HG03460 (cell line): ENCODE measurements around the gene LHPP.

Experiments used
- ATAC-seq: cut with Tn5 transposase; IDR thresholded peaks from one replicate; pipeline ENCODE4 v1.9.1; 2021; ENCODE audit not compliant: unreplicated experiment

LHPP gene

DNA sequence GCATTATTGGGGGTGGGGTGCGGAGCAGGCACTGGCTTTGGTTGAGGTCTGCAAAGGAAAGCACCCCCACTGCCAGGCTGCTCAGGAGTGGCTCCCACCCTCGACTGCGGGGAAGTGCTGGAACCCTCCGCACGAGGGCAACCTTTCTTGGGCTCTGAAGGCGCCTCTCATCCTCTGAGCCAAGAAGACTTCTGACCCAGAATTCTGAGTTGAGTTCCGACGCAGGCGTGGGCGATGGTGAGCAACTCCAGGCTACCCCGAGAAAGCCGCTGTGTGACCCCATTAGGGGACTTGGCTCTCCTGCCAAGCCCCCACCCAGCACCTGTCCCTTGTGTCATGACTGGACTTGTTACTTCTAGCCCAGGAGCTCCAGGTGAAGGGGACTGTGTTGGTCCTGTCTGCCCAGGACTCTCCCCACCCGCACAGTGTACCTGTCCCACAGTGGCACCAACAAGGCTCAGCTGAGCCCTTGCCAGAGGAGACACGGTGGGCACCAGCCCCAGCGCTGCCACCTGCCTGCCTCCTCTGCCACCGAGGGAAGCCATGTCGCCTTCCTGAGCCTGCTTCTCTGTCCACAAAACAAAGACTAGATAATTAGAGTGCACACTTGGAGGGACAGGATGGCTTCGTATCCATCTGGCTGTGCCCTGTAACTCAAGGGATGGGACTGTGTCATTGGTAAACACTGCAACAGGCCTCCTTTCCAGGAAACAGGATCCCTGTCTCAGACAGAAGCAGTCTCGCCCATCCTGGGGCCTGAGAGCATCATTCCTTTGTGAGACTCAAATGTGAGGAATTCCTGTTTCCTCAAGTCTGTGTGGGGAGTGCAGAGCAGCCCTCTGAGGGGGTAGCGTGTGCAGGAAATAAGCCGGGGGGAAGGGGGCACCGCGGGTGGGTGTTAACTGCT, 128.8 kb downstream of the LHPP start:
- ATAC-seq = no peak

DNA sequence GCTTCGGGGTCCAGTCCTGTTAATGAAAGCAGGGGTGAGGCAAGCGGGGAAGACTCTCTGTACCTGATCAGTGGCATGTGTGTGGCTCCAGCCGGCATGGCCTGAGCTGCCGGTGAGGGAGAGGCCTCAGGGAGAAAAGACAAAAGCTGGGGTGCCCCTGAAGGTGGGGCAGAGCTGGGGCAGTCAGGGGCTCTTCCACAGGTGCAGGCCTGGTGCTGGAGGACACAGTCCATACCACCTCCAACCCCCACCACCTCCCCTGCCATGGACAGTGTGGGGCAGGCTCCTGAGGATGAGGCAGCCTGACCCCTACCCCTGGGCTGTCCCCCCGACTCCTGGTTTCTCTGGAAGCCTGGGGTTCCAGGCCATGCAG, 129.5 kb downstream of the LHPP start:
- no peak for ATAC-seq

DNA sequence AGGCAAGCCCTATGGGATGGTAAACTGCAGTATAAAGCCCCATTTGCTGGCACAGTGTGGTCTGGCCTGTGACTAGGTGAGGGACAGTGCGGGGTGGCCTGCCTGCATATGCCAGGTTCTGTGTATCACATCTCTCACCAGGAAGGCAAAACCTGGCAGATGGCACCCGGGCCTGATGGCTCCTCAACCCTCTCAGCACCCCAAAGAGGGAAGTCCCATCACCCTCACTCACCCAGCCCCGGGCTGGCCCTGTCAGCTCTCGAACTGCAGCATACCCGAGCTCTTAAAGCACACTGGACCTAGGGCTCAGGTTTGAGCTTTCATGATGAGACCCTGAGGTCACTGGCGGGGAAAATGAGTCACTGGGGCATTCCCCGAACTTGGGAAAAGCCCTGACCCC, 130.5 kb downstream of the LHPP start:
- no peak for ATAC-seq

DNA sequence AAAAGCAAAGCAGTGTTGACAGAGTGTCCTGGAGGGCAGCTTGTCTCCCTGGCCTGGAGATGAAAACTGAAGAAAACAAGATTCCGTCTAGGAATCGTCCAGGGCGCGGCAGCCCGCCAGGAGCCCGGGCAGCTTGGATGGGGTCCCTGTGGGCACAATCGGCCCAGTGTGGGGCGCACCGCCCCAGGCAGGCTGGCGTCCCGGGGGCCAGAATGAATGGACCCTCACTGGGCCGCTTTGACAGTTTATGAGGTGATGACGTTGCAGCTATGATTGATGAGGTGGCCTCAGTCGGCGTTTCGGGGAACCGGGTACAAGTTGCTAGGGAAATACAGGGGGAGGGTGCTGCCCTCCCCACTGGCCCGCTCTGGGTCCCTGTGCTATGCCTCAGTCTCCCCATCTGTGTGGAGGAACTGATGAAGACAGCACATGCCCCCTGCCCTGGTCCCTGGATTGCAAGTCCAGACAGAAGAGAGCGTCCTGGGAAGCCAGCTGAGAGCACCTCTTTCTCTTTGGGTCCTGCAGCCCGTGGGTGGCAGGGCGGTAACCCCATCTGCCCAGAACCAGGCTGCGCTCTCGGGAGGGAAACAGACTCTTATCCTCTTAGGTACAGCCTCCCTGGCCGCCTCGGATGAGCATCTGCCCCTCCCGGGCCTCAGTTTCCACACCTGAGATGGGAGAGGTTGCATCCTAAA, 131.3 kb downstream of the LHPP start:
- ATAC-seq = no peak

DNA sequence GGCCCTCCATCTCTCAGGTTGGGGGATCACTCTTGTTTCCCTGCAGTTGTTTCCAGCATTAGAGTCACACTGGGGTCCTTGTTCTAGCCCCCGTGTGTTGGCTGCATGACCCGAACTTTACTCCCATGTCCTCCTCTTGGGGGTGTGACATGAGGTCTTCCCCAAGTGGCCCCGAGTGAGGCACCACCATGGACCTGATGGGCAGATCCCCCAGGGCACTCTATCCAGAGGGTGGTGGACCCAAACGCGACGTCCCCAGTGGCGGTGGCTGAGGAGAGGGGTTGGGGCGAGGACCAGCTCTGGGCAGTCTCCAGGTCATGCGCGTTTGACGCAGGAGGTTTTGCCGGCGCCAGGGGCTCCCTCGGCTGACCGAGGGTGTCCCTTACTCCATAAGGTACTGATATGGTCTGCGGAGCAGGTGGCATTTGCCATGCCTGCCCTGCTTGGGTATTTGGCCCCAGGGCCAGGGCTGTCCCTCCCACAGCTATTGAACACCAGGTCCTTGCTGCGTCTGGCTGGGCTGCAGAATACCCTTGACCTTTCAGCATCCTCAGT, 131.9 kb downstream of the LHPP start:
- no peak for ATAC-seq

DNA sequence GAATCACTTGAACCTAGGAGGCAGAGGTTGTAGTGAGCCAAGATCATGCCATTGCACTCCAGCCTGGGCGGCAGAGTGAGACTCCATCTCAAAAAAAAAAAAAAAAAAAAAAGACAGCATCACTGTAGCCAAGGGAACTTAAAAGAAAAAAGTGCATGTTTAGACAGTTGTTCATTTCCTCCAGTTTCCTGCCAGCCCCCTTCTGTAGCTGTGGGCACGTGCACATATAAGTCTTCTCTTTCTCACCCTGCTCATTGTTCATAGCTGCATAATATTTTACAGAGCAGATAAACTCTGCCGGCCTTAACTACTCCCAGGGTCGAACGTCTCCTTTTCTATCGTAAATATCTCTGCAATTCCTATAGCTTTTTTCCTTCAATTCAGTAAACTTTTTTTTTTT, 132.6 kb downstream of the LHPP start:
- no peak for ATAC-seq

DNA sequence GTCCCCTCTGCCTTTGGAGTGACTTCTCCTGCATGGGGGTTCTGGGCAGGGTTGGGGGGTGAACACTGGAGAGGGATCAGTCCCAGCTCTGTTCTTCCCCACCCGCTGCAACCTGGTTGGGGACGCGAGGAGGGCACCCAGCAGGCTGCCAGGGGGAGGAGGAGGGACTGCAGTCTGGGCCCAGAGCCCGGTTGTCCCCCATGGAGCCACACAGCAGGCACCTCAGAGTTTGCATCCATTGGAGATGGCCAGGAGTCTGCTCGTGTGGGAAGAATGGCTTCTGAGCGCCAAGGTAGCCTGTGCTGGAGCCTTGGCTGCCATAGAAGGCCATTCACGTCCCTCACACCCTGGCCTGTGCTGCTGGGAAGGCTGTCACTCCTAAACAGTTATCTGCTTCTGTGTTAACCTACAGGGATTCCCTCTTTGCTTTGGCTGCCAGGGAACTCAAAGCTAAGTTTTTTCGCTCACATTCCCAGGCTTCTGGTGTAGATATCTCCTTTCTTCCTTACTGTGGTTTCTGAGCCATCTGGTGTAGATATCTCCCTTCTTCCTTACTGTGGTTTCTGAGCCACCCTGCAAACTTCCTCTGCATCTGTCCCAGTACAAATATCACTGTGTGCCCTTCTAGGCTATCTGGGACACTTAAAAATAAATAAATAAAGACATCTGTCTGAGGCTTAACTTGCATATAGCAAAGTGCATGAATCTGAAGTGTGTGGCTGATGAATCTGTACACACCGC, 133.7 kb downstream of the LHPP start:
- ATAC-seq = no peak

DNA sequence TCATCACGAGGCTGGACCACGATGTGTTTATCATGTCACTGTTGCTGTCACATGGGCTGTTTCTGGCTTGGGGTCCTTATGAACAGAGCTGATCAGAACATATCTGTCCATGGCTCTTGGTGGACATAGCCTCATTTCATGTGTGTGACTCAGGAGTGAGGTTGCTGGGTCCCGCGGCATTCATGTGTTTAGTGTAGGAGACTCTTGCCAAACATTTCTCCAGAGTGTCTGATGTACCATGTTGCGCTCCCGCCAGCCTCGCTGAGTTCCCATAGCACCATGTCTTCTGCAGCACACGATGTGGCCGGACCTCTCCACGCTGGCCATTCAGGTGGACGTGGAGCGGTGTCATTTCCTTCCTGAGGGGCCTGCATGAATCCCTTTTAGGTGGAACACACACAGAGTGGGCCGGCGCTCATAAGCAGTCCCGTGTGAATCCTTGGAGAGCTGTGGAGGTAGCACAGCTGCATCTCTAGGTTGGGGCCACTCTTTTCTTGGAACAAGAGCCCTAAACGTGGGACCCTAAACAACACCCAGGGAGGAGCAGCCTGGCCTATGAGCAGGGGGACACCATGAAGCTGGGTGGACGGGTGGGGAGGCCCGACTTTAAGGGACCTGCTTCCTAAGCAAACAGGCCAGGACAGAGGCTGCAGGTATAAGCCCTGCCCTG, 134.6 kb downstream of the LHPP start:
- no peak for ATAC-seq

DNA sequence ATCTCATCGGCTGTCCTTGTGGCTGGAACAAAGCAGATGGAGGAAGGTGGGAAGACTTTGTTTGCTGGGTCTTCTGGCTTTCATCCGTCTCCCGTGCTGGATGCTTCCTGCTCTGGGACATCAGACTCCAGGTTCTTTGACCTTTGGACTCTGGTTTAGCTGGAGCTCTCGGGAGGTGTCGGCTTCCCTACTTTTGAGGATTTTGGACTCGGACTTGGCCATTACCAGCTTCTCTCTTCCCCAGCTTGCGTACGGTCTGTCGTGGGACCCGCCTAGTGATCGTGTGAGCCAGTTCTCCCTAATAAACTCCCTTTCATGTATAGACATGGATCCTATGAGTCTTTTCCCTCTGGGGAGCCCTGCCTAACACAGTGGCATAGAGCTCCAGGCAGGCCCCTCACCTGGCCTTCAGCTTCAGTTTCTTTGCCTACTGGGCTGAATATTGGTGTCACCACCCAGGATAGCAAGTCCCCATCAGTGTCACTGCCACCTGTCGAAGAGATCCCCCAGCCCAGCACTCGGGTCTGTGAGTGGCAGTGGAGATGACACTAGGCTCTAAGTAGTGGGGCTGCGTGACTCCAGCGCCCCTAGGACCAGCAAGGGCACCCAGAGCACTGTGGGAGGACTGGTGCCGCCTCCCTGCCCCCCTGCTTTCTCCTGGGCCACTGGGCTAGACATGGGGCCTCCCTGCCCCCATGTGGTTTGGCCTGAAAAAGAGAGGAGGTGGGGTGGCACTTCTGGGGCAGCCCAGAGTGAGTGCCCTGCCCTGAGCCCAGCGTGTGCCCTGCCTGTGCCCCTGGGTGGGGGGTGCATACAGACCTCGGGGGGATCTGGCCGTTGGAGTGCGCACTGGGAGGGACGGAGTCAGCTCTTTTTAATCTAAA, 135.6 kb downstream of the LHPP start:
- ATAC-seq = no peak

DNA sequence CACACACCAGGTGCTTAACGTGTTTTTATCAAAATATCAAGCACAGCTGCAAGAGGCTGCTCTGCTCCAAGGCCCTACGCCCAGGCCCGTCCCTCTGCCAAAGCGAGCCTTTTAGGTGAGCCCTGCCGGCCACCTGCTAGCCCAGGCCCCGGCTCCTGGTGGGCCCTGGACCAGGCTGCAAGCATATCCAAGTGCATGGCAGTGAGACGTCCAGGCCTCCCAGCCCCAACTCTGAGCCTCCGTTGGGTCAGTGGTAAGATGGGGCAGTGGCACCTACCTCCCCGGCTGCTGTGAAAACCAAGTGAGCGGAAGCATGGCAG, 136.2 kb downstream of the LHPP start:
- no peak for ATAC-seq

DNA sequence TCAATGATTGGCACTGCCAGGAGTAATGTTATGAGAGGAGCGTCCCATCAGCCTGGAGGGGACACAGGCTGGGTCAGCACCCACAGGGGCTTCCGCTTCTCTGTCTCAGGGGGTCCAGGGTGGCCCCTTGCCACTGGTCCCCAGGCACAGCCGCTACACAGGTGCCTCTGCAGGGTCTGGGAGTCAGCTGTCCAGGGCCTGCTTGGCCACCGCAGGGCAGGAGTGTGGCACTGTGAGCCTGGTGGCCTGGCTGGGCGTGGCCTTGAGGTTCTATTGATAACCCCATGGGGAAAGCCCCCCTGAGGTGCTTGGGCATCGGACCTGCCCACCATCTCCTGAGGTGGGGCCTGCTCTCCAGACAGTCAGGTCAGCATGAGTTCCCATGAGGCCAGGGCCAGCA, 136.6 kb downstream of the LHPP start:
- ATAC-seq = no peak

DNA sequence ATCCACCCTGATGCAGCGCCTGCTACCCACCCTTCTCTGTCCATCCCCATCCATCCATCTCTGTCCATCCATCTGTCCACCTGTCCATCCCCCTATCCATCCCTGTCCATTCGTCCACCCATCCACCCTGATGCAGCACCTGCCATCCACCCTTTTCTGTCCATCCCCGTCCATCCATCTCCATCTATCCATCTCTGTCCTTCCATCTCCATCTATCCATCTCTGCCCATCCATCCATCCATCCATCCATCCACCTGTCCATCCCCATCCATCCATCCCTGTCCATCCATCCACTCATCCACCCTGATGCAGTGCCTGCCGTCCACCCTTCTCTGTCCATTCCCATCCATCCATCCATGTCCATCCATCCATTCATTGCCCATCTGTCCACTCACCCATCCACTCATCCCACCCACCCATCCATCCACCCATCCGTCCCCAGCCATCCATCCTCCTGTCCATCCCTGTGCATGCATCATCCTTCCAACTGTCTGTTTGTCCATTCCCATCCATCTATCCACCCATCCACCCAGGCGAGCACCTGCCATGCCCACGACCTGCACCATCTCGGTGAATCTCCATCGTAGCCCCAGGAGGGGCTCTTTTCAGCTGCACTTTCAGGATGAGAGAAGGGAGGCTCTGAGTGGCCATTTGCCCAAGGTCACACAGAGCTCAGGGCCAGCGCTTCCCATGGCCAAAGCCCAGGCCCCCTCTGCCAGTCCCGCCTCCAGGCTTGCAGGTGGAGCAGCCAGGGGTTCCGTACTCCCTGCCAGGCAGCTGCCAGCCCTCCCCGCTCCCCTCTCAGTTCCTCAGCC, 137.4 kb downstream of the LHPP start:
- ATAC-seq = no peak

DNA sequence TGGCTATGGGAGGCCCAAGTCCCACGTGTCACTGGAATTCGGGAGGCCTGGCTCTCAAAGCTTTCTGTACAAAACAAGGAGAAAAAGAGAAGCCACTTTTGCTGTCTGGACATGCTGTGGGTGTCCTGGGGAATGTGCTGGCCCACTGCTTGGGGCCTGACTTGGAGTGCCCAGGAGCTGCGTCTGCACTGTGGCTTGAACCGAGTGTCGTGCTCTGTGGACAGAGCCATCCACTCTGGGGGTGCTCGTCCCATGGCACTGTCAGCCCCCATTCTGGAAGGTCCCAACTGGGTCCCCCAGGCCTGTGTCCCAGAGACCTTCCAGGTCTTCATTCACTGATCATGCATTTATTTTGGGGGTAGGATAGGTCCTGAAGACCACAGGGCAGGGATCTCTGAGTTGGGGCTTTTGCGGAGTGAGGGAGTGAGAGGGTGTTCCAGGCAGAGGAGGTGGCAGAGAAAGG, 138.0 kb downstream of the LHPP start:
- ATAC-seq = no peak

DNA sequence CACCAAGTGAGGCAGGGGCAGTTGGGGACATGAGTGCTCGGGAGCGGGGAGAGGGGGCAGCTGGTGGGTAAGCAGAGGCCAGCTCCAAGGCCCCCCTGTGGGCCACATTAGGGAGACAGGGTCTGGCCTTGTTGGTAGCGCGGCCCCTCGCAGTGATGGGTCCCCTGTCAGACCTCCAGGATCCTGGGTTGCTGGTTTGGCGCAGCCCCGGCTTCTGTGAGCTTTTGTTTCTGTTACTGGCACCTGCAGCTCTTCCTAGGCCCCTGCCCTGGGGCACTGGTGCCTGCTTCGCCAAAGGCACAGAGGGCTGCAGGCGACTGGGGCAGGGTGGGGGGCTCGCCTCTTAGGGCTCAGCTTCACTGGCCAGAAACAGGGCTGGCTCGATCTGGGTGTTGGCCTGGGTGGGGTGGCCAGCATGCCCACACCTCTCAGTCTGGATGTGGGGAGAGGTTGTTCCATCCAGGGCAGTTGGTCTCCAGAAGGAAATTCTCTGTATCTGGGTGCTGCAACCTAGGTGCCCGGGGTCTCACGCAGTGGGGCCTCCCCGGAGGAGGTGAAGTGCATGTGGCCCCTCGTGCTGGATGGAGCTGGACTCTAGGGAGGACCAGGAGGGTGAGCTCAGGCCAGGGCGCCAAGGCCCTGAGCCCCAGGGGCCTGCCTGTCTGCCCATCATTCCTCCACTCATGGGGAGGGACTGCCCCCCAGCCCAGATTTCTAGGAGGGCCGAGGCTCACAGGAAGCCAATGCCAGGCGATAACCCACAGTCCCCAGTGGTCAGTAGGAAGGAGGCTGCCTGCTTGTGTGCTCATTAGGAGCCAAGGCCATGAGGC, 138.6 kb downstream of the LHPP start:
- ATAC-seq = no peak

DNA sequence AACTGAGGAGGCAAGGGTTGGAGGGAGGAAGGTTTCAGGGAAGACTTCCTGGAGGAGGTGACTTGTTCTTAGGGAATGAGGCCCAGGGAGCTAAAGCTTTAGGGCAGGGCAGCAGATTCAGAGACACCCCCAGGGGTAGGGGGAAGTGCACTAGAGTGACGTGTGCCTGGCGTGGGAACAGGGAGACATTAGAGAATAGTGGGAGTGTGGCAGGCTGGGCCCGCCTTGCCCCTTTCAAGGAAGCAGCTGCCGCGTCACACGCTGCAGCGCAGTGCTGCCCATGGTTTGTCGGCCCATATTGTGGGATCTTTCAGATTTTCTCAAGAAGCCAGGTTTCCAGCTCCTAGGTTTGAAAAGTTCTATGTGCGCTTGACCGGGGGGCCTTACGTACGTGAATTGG, 139.4 kb downstream of the LHPP start:
- no peak for ATAC-seq

DNA sequence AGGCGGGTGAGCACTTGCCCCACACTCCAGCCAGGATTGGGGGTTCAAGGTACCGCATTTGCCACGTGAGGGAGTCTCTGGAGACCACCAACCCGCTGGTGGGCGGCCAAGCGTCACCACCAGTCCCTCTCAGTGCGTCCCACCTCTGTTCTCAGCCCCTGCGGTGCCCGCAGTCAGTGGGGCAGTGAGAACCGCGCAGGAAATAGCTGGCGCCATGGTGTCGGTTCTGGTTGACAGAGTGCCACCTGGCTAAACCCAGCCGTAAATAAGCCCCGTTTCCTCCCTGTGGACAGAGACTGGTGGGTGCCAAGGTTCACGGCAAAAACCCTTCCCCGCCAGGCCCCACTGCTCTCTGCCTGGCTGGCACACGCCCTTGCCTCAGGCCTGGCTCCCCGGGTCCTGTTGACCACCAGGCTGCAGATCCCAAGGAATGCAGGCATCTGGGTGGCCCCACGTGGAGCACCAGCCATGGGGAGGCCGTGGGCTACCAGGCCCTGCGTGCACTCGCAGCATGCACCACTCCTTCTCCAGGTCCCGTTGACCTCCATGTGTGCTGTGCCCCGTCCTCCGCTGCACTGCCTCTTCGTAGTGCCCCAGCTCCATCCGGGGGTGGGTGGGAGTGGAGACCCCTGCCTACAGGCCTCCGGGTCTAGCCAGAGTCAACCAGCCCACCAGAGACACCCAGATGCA, 140.0 kb downstream of the LHPP start:
- ATAC-seq = no peak

DNA sequence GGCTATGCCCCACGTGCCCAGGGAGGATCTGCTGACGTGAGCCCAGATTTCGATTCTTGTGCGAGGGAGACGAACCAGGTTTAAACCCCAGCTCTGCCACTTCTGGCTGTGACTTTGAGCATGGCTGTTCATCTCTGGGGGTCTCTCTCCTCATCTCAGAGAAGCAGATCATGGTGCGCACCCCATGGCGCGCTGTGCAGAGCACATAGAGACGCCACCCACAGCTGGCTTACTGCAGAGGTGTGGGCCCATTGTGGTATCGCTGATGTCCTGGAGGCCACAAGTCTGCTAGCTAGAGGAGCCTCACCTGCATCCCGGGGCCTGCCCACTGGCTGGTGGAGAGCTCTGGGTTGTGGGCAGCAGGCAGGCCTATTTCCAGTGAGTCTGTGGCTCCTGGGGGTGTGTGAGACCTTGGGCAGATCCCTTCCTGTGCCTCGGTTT, 140.5 kb downstream of the LHPP start:
- no peak for ATAC-seq
